GM18909 (cell line): ENCODE results near the gene EPB42.
A peak's percentile ranks its signal among the peaks of the same experiment; 100 is the strongest.
"Not testable (repeated sequence)": the region's sequence is repeated elsewhere in the genome, so short reads cannot be mapped to it uniquely, and the experiment has no call there.

Experiments used
- ATAC-seq: cut with Tn5 transposase; IDR thresholded peaks from one replicate; pipeline ENCODE4 v1.9.1; 2021; ENCODE audit warnings: mild to moderate bottlenecking; ENCODE audit not compliant: unreplicated experiment, poor library complexity

Gene EPB42

GRCh38 chr15:43194795-43195194, 26.0 kb downstream of the EPB42 start:
- ATAC-seq = no peak

GRCh38 chr15:43193710-43194109, 27.1 kb downstream of the EPB42 start:
- ATAC-seq = no peak

- ATAC-seq = no peak
Observed at GRCh38 chr15:43190178-43190577, 30.6 kb downstream of the EPB42 start.

GRCh38 chr15:43189296-43189695, 31.5 kb downstream of the EPB42 start:
- ATAC-seq = no peak

- no peak for ATAC-seq
Observed at GRCh38 chr15:43187544-43188155, 33.2 kb downstream of the EPB42 start.

GRCh38 chr15:43186003-43186353, 34.8 kb downstream of the EPB42 start:
- peak; percentile 30 for ATAC-seq

- ATAC-seq = peak; percentile 94
Observed at GRCh38 chr15:43185157-43186002, 35.4 kb downstream of the EPB42 start, which contains the start of gene CCNDBP1. Gene CCNDBP1, plus strand, starts transcription at chr15:43185403. Its CDS starts 96 bp downstream, at chr15:43185499.

GRCh38 chr15:43184407-43185124, 36.3 kb downstream of the EPB42 start:
- no peak for ATAC-seq

GRCh38 chr15:43183270-43183669, 37.5 kb downstream of the EPB42 start:
- ATAC-seq = no peak

GRCh38 chr15:43177147-43177546, 43.7 kb downstream of the EPB42 start:
- ATAC-seq = not testable (repeated sequence)

GRCh38 chr15:43175656-43176309, 45.0 kb downstream of the EPB42 start:
- not testable (repeated sequence) for ATAC-seq

- no peak for ATAC-seq
Observed at GRCh38 chr15:43169888-43170287, 50.9 kb downstream of the EPB42 start.

- no peak for ATAC-seq
Observed at GRCh38 chr15:43168192-43169107, 52.4 kb downstream of the EPB42 start.

GRCh38 chr15:43167261-43167660, 53.6 kb downstream of the EPB42 start:
- not testable (repeated sequence) for ATAC-seq

GRCh38 chr15:43165801-43166325, 55.0 kb downstream of the EPB42 start:
- ATAC-seq = no peak

- no peak for ATAC-seq
Observed at GRCh38 chr15:43153269-43153668, 67.5 kb downstream of the EPB42 start.

- no peak for ATAC-seq
Observed at GRCh38 chr15:43151688-43152087, 69.1 kb downstream of the EPB42 start.

GRCh38 chr15:43150191-43150929, 70.5 kb downstream of the EPB42 start:
- ATAC-seq = no peak
